Measurements from ENCODE around the gene TMEM132E. TPM values are rescaled to one million over a fixed set of nuclear protein-coding genes. Genes with fewer than 3 reads are reported as not detected.

The TMEM132E gene
- total RNA-seq, 1 experiment from 2014 or later = 0.42 TPM

DNA sequence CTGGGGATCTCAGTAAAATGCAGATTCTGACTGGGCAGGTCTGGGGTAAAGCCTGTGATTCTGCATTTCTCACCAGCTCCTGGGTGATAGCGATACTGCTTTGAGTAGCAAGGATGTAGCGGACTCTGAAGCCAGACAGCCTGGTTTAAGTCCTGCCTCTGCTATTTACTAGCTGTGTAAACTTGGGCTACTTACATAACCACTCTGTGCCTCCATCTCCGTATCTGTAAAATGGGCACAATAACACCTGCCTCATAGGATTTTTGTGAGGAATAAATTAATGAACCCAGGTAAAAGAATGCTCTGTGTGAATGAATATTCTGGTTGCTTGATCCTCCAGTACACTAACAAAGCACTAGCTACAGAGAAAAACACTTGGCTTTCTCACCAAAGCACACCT, 54.4 kb downstream of the TMEM132E start:
- Histone ChIP-seq H3K4me2 (ENCODE audit: insufficient read depth, insufficient read length, low read length) (no peak overlapping the region), H2BK120ac (ENCODE audit: low read depth, low read length, poor library complexity, severe bottlenecking) (no peak overlapping the region), H3K56ac (ENCODE audit: insufficient read length, low read depth, low read length) (no peak overlapping the region), H2BK20ac (ENCODE audit: low read depth, low read length, poor library complexity, severe bottlenecking) (no peak overlapping the region), H3K14ac (ENCODE audit: insufficient read depth, low read length) (no peak overlapping the region), H4K20me1 (ENCODE audit: control insufficient read depth, insufficient read depth, insufficient read length) (no peaks in the 10 kb centered on the region), H3K9ac (ENCODE audit: extremely low read depth, insufficient read length, low read length) (no peak overlapping the region), H2AK5ac (ENCODE audit: insufficient read length, low read length) (no peak overlapping the region), H3K4me1 (ENCODE audit: insufficient read depth, low read length) (peaks cover 2% of the 10 kb centered on the region; the same call in 1 of the 2 replicates), H2BK15ac (ENCODE audit: low read depth, low read length) (no peak overlapping the region), H3K4ac (ENCODE audit: low read depth, low read length) (no peak overlapping the region), H2AFZ (ENCODE audit: low read length) (no peak overlapping the region), H3T11ph (ENCODE audit: low read length) (no peak overlapping the region), H3K9me3 (ENCODE audit: control insufficient read depth, low read depth, low read length) (no peaks in the 10 kb centered on the region), H4K5ac (ENCODE audit: insufficient read length, low read depth, low read length) (no peak overlapping the region), H3K23me2 (ENCODE audit: insufficient read length, low read depth, low read length, poor library complexity, severe bottlenecking) (no peaks in the 10 kb centered on the region), H2BK12ac (ENCODE audit: insufficient read length, low read depth, low read length) (no peak overlapping the region), H3K27ac (ENCODE audit: insufficient read length, low read depth, low read length) (no peak overlapping the region), H3K23ac (ENCODE audit: insufficient read length, low read depth, low read length) (no peak overlapping the region), H4K8ac (replicated peaks; ENCODE audit: insufficient read length, low read depth, low read length) (no peak overlapping the region), H2BK5ac (ENCODE audit: insufficient read length, low read length) (no peak overlapping the region), H3K79me2 (ENCODE audit: insufficient read depth, low read length) (no peaks in the 10 kb centered on the region), H3K27me3 (ENCODE audit: insufficient read depth, low read length) (no peaks in the 10 kb centered on the region), H4K91ac (ENCODE audit: insufficient read length, low read depth, low read length) (no peak overlapping the region), H3K18ac (ENCODE audit: insufficient read length, low read depth, low read length) (no peak overlapping the region), H3K79me1 (ENCODE audit: insufficient read depth, low read depth, low read length, poor library complexity, severe bottlenecking) (no peaks in the 10 kb centered on the region)
- TF ChIP-seq, protein P1, sequence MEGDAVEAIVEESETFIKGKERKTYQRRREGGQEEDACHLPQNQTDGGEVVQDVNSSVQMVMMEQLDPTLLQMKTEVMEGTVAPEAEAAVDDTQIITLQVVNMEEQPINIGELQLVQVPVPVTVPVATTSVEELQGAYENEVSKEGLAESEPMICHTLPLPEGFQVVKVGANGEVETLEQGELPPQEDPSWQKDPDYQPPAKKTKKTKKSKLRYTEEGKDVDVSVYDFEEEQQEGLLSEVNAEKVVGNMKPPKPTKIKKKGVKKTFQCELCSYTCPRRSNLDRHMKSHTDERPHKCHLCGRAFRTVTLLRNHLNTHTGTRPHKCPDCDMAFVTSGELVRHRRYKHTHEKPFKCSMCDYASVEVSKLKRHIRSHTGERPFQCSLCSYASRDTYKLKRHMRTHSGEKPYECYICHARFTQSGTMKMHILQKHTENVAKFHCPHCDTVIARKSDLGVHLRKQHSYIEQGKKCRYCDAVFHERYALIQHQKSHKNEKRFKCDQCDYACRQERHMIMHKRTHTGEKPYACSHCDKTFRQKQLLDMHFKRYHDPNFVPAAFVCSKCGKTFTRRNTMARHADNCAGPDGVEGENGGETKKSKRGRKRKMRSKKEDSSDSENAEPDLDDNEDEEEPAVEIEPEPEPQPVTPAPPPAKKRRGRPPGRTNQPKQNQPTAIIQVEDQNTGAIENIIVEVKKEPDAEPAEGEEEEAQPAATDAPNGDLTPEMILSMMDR (conservative IDR thresholded peaks at IDR 0.05) = no peak
- WGBS (ENCODE audit: extremely low coverage, insufficient read length, low lambda C conversion rate) = no CpG with 5 or more reads among the region's 3 CpGs
- peak overlapping the region in 1 of 3 experiments; percentile 20; a peak in 1 of 7 replicates for H3K27ac Mint-ChIP-seq
- no peak for DNase-seq
- H3K4me3 Mint-ChIP-seq = no peak overlapping the region
- no peaks in the 10 kb centered on the region; a peak in 1 of 5 replicates for H3K9me3 Mint-ChIP-seq
- H3K27me3 Mint-ChIP-seq (ENCODE audit: low read depth) = peaks cover 74% of the 10 kb centered on the region
- peaks cover 20 to 21% of the 10 kb centered on the region in 2 experiments for H3K4me1 Mint-ChIP-seq
- H3K36me3 Mint-ChIP-seq (ENCODE audit: insufficient read depth in 1 of 3, low read depth in 3 of 3) = no peaks in the 10 kb centered on the region
